HepG2 (cell line): ENCODE data around the gene TEX29. TPM values are rescaled to one million over a fixed set of nuclear protein-coding genes. Genes with fewer than 3 reads are reported as not detected.

ENCODE experiments used
- ATAC-seq: fragments of 200-7000 bp; cut with Tn5 transposase; 3 replicates; pipeline ENCODE4 v1.9.1; 2020; ENCODE audit warnings: mild to moderate bottlenecking, moderate library complexity
- BruUV-seq: library from RNA; stranded (reverse); fragments of 400-500 nt; replicated peaks from 2 replicates; lab custom pipeline; 2021; lab: Mats Ljungman, UMichigan
- CTCF ChIA-PET: fragments of 300-600 bp; formaldehyde crosslinking; extraction: SDS; loops from one replicate; lab custom pipeline; 2021; ENCODE audit warnings: low total read pairs, inconsistent platforms, low intra/inter-chr PET ratio; lab: Yijun Ruan, JAX
- POLR2A ChIA-PET: fragments of 350-600 bp; sonication (Branson Sonifier 250); formaldehyde crosslinking; loops from one replicate; lab custom pipeline; 2020; ENCODE audit warnings: antibody characterized with exemption, inconsistent platforms; lab: Yijun Ruan, JAX
- DNase-seq: peaks from one replicate; pipeline ENCODE4 v3.0.0-alpha.2; 2015; ENCODE audit warnings: low spot score
- FAIRE-seq: peaks from 3 replicates; lab custom pipeline; 2011; peaks lifted over from hg19 to GRCh38; lab: Jason Lieb, UNC
- H2AFZ ChIP-seq: one replicate; pipeline ENCODE4 v1.6.1; 2011; ENCODE audit warnings: low read length, inconsistent platforms
- H3K27ac ChIP-seq: fragments of 300-600 bp; 3 replicates; pipeline ENCODE4 v1.8.0; 2011; ENCODE audit warnings: mixed run types, mild to moderate bottlenecking, mixed read lengths, low read length, inconsistent platforms; ENCODE audit not compliant: insufficient read depth; ENCODE audit errors: extremely low read length
- H3K27me3 ChIP-seq, 2 experiments: fragments of 200-600 bp in 1 of 2; 2 replicates in 1 of 2; 3 replicates in 1 of 2; pipeline versions ENCODE4 v1.6.0 to v1.8.0; 2011; ENCODE audit warnings: low read length in 2 of 2, mild to moderate bottlenecking in 2 of 2, moderate library complexity in 2 of 2, inconsistent platforms in 1 of 2; ENCODE audit not compliant: insufficient read depth in 2 of 2, control insufficient read depth in 1 of 2
- H3K36me3 ChIP-seq, 2 experiments: fragments of 200-600 bp in 1 of 2; replicated peaks in 1 of 2; 2 replicates in 1 of 2; 3 replicates in 1 of 2; pipeline versions ENCODE4 v1.5.1 to v1.8.0; 2011; ENCODE audit warnings: low read length in 2 of 2, inconsistent platforms in 1 of 2; ENCODE audit not compliant: insufficient read depth in 2 of 2, control insufficient read depth in 1 of 2
- H3K4me1 ChIP-seq: 2 replicates; pipeline ENCODE4 v1.5.1; 2012; ENCODE audit warnings: low read length, inconsistent platforms; ENCODE audit not compliant: insufficient read depth
- H3K4me2 ChIP-seq: 2 replicates; pipeline ENCODE4 v1.6.0; 2011; ENCODE audit warnings: low read depth, low read length, inconsistent platforms
- H3K4me3 ChIP-seq, 3 experiments: fragments of 200-600 bp in 1 of 3; sonication (generic), shearing (Covaris generic) in 1 of 3; replicated peaks in 1 of 3; 2 replicates each; pipeline ENCODE4 v1.5.1; 2011 to 2016; ENCODE audit warnings: low read length in 3 of 3, inconsistent platforms in 2 of 3, low read depth in 2 of 3, mild to moderate bottlenecking in 2 of 3, control low read depth in 1 of 3, mixed read lengths in 1 of 3; ENCODE audit not compliant: insufficient read depth in 1 of 3
- H3K79me2 ChIP-seq: one replicate; pipeline ENCODE4 v1.6.1; 2011; ENCODE audit warnings: low read length, inconsistent platforms; ENCODE audit not compliant: insufficient read depth
- H3K9ac ChIP-seq: 2 replicates; pipeline ENCODE4 v1.6.0; 2011; ENCODE audit warnings: mild to moderate bottlenecking, low read depth, low read length, inconsistent platforms; ENCODE audit not compliant: insufficient read depth
- H3K9me3 ChIP-seq: 2 replicates; pipeline ENCODE4 v1.5.1; 2012; ENCODE audit warnings: mild to moderate bottlenecking, low read length
- H4K20me1 ChIP-seq: 2 replicates; pipeline ENCODE4 v1.6.0; 2011; ENCODE audit warnings: inconsistent platforms, mild to moderate bottlenecking, low read length, moderate library complexity; ENCODE audit not compliant: insufficient read depth
- HOXA3 ChIP-seq: sonication (generic); formaldehyde crosslinking; IDR thresholded peaks from 2 replicates; pipeline ENCODE4 v1.5.0; 2020; ENCODE audit warnings: missing genetic modification reagents
- MED1 ChIP-seq: sonication (generic); formaldehyde crosslinking; IDR thresholded peaks from 2 replicates; pipeline ENCODE4 v1.4.0; 2020; ENCODE audit warnings: missing genetic modification reagents
- SAP130 ChIP-seq: IDR thresholded peaks from 2 replicates; pipeline ENCODE4 v1.6.1; 2016; ENCODE audit warnings: low read depth
- SIN3A ChIP-seq: IDR thresholded peaks from 2 replicates; pipeline ENCODE4 v1.6.1; 2011; ENCODE audit warnings: low read depth, mild to moderate bottlenecking, control low read depth, low read length, borderline replicate concordance
- TRIM24 ChIP-seq: sonication (generic); formaldehyde crosslinking; IDR thresholded peaks from 2 replicates; pipeline ENCODE4 v1.8.0; 2022; ENCODE audit warnings: mild to moderate bottlenecking, missing genetic modification reagents
- ZNF12 ChIP-seq: sonication (generic); formaldehyde crosslinking; IDR thresholded peaks from 2 replicates; pipeline ENCODE4 v1.5.0; 2020; ENCODE audit warnings: missing genetic modification reagents
- ZNF205 ChIP-seq: IDR thresholded peaks from 2 replicates; pipeline ENCODE4 v1.6.1; 2018; ENCODE audit warnings: missing biosample characterization, missing genetic modification reagents
- ZNF317 ChIP-seq: sonication (generic); formaldehyde crosslinking; IDR thresholded peaks from 2 replicates; pipeline ENCODE4 v1.5.0; 2020; ENCODE audit warnings: mild to moderate bottlenecking, missing genetic modification reagents
- ZNF878 ChIP-seq: sonication (generic); formaldehyde crosslinking; IDR thresholded peaks from 2 replicates; pipeline ENCODE4 v1.8.1; 2023; ENCODE audit warnings: mild to moderate bottlenecking, missing genetic modification reagents, moderate library complexity
- WGBS: methylation state at CpG from one replicate; pipeline ENCODE4 v1.1.6; 2017; ENCODE audit warnings: low lambda C conversion rate; 5-methylcytosine and 5-hydroxymethylcytosine counted together
- in situ Hi-C: cut with HindIII; loops from 2 replicates; pipeline ENCODE4 v1.10.0; 2017; ENCODE audit warnings: low pct_unique_long_range_greater_than_20kb; ENCODE audit not compliant: extremely low pct_ligation_motif_present
- intact Hi-C: fragments of 100-400 bp; cut with micrococcal nuclease; formaldehyde crosslinking; loops from one replicate; pipeline ENCODE4 v1.10.0; 2022; ENCODE audit not compliant: unreplicated experiment
- polyA plus RNA-seq, 8 experiments: library from polyadenylated mRNA; depleted of rRNA in 3 of 8; stranded (reverse) in 7 of 8; unstranded in 1 of 8; fragments of >200 nt; fragmentation: Illumina TruSeq in 4 of 8; extraction: Trizol in 4 of 8; gene quantifications; 2 replicates each; pipeline versions ENCODE4 v1.2.1 to v1.2.3, GENCODE V29; 2011 to 2016; ENCODE audit warnings: low read depth in 4 of 8, missing spikeins in 1 of 8, mixed read lengths in 1 of 8; ENCODE audit not compliant: insufficient read depth in 1 of 8
- total RNA-seq, 5 experiments: library from RNA; depleted of rRNA; stranded (reverse); fragments of >200 nt; fragmentation: Illumina TruSeq; extraction: Trizol; gene quantifications; 2 replicates each; pipeline ENCODE4 v1.2.3, GENCODE V29; 2016; ENCODE audit warnings: low read depth in 1 of 5
- TF ChIP-seq, protein P1 (sequence below): sonication (generic); formaldehyde crosslinking; IDR thresholded peaks from 2 replicates; pipeline ENCODE4 v1.5.0; 2020; ENCODE audit warnings: mild to moderate bottlenecking, missing genetic modification reagents

The TEX29 gene
- total and polyA plus RNA-seq, 2 of the 13 experiments (the other 11 are each of a cell fraction or from before 2014, with no cell fraction given) = 0.12 to 0.22 TPM

DNA sequence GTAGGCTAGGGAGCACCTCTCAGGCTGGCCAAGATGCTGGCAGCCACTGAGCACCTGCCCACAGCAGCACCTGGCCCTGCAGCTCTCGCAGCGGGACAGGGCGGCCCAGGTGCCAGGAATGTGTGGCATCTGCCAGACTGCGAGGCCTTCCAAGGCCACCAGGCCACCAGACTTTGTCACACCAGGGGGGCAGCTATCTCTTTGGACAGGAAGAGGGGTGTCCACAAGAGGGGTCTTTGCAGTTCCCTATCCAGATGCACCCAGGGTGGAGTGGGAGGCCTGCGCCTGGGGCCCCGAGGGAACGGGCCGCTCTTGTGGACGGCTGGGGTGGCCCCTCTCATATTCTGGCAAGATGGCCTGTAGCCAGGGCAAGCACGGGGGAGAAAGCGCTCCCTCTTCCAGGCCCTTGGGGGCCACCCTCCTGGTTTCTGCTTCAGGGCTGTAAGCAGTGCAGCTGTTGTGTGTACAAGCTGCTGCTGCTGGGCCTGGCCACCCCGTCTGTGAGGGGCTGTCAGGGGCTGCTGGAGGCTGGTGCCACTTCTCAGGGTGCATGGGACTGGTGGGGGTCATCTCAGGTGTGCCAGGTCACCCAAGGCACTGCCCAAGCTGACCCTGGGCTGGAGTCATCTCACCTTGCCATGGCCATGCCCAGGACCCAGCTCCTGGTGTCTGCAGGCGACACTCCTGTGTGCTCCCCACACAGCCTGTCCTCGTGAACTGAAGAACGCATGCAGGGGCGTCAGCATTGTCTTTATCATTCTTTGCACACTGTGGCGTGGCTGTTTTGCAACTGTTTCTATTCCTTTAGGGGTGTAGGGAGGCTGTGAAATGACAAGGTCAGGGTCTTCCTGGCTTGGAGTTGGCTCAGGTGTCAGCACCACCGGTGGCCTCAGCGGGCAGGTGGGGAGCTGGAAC lies 1.8 kb downstream of the TEX29 start (continued):
- TF ChIP-seq, protein P1, sequence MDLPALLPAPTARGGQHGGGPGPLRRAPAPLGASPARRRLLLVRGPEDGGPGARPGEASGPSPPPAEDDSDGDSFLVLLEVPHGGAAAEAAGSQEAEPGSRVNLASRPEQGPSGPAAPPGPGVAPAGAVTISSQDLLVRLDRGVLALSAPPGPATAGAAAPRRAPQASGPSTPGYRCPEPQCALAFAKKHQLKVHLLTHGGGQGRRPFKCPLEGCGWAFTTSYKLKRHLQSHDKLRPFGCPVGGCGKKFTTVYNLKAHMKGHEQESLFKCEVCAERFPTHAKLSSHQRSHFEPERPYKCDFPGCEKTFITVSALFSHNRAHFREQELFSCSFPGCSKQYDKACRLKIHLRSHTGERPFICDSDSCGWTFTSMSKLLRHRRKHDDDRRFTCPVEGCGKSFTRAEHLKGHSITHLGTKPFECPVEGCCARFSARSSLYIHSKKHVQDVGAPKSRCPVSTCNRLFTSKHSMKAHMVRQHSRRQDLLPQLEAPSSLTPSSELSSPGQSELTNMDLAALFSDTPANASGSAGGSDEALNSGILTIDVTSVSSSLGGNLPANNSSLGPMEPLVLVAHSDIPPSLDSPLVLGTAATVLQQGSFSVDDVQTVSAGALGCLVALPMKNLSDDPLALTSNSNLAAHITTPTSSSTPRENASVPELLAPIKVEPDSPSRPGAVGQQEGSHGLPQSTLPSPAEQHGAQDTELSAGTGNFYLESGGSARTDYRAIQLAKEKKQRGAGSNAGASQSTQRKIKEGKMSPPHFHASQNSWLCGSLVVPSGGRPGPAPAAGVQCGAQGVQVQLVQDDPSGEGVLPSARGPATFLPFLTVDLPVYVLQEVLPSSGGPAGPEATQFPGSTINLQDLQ (CRISPR knock-in tag) = no peak
- TF ChIP-seq HOXA3 (CRISPR knock-in tag) = no peak
- TF ChIP-seq ZNF12 (CRISPR knock-in tag) = no peak
- TF ChIP-seq SAP130 (CRISPR knock-in tag) = no peak
- TF ChIP-seq ZNF878 (CRISPR knock-in tag) = no peak

DNA sequence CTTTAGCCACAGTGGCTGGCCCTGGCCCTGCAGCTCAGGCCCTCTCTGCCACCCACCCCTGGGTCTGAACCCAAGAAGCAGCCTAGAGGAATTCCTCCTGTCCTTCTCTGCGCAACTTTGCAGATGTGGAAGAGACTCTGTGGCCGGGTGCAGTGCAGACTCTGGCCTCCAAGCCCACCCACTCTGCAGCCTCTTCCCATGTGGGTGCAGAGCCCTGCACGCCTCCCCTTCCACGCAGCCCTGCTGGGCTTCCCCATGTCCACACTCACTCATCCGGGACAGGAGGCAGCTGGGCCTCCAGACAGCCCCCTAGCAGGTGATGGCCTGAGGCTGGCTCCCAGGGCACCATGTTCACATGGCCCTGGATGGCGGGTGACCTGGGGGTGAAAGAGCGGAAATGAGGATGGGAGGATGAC lies 2.5 kb downstream of the TEX29 start:
- CTCF ChIA-PET = no interaction called here
- H4K20me1 ChIP-seq = no peaks in the 10 kb centered on the region
- no TSS peak for BruUV-seq
- H3K79me2 ChIP-seq = no peaks in the 10 kb centered on the region
- no peak overlapping the region for H3K27ac ChIP-seq
- ATAC-seq = no peak; the same call in 2 of the 3 replicates
- no peaks in the 10 kb centered on the region for H3K9me3 ChIP-seq
- WGBS = 69% methylated on average over 5 of the region's 7 CpGs
- POLR2A ChIA-PET = no interaction called here
- H2AFZ ChIP-seq = no peak overlapping the region
- DNase-seq = no peak
- H3K4me2 ChIP-seq = no peak overlapping the region
- intact Hi-C loops = no loop called here
- FAIRE-seq = no peak
- H3K36me3 ChIP-seq = no peaks in the 10 kb centered on the region
- in situ Hi-C loops = no loop called here
- no peaks in the 10 kb centered on the region for H3K4me1 ChIP-seq
- H3K9ac ChIP-seq = no peak overlapping the region
- peaks cover 5 to 16% of the 10 kb centered on the region in 2 experiments; a peak in 3 of 5 replicates for H3K27me3 ChIP-seq
- H3K4me3 ChIP-seq = no peak overlapping the region
- no peak for TF ChIP-seq TRIM24 (CRISPR knock-in tag)
- no peak for TF ChIP-seq SIN3A
- TF ChIP-seq MED1 (CRISPR knock-in tag) = no peak
- no peak for TF ChIP-seq ZNF205 (CRISPR knock-in tag)
- TF ChIP-seq ZNF317 = no peak
